ENCODE measurements around the gene UTS2B.

UTS2B gene

DNA sequence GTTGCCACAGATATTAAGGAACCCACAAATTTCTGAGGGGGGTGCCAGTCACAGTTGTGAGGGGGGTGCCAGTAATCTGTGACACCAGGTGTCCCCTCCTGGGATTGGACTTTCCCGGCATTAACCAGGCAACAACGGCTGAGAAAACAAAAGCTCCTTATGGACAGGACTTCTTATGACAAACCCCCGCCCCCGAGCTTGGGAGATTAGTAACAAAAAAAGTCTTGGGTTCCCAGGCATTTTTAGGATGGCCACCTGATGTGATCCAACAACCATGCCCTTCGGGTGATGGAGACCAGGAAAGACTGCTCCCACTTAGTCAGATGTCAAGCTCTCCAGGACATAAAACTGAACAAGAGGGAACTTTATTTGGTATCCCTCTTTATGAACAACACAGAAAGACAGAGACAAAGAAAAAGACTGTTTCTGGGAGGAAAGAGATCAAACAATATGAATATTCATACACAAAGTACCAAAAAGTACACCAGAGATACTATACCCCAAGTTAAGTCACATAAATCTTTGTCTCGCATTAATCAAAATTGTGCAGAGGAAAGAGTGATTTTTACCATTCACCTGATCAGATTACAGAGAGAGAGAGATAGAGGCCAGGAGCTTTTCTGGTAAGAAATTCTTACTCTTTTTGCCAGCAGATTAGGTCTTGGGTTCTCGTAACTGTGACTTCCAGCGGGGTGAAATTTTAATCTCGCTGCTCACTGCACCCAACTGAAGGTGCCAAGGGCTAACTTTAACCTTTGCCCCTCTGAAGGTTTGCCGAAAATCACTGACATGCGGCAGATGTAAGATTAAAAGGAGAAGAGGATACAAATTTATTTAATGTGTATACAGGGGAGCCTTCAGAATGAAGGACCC, 69.7 kb downstream of the UTS2B start:
- TF ChIP-seq, protein P1, sequence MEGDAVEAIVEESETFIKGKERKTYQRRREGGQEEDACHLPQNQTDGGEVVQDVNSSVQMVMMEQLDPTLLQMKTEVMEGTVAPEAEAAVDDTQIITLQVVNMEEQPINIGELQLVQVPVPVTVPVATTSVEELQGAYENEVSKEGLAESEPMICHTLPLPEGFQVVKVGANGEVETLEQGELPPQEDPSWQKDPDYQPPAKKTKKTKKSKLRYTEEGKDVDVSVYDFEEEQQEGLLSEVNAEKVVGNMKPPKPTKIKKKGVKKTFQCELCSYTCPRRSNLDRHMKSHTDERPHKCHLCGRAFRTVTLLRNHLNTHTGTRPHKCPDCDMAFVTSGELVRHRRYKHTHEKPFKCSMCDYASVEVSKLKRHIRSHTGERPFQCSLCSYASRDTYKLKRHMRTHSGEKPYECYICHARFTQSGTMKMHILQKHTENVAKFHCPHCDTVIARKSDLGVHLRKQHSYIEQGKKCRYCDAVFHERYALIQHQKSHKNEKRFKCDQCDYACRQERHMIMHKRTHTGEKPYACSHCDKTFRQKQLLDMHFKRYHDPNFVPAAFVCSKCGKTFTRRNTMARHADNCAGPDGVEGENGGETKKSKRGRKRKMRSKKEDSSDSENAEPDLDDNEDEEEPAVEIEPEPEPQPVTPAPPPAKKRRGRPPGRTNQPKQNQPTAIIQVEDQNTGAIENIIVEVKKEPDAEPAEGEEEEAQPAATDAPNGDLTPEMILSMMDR (IDR thresholded peaks at IDR 0.05; ENCODE audit: borderline replicate concordance, insufficient read depth, low read depth, low read length): no peak

DNA sequence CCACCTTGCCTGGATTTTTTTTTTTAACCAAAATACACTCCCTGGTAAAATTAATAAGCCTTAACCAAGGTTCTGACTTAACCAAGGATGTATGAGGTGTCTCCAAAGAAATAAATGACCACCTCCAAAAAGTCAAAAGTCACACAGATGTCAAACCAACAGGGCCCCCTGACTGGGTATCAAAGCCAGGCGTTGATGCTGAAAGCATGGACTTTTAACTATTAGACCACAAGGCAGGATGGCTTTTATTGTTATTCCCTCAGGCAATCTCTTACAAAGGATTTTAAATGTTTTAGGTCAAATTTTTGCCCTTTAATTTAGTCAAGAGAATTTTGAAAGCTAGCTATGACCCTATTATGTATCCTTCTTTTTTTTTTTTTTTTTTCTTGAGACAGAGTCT, 70.8 kb downstream of the UTS2B start:
- TF ChIP-seq, protein P1 (IDR thresholded peaks at IDR 0.05; ENCODE audit: borderline replicate concordance, insufficient read depth, low read depth, low read length): no peak
- H3K4me3 ChIP-seq (ENCODE audit: low read depth, low read length): no peak overlapping the region

More for the DNA sequence above, 69.7 kb downstream of the UTS2B start:
- H3K4me3 ChIP-seq (ENCODE audit: low read depth, low read length): no peak overlapping the region

DNA sequence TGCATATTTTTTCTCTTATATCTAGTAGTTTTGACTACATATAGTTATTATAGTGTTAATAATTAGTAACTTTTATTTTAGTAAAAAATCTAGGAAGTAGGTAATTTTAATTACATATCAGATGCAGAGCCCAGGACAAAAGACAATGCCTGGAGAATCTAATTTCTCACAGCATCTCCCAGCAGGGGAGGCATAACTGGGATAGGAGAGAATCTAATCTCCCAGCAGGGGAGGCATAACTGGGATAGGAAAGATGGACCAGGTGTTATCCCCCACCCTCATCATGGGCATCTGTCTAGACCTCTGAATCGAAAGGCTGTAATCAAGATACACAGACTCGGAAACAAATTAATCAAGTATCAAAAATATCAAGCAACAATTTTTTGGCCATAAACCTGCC, 73.0 kb downstream of the UTS2B start:
- TF ChIP-seq, protein P1 (IDR thresholded peaks at IDR 0.05; ENCODE audit: borderline replicate concordance, insufficient read depth, low read depth, low read length): no peak

DNA sequence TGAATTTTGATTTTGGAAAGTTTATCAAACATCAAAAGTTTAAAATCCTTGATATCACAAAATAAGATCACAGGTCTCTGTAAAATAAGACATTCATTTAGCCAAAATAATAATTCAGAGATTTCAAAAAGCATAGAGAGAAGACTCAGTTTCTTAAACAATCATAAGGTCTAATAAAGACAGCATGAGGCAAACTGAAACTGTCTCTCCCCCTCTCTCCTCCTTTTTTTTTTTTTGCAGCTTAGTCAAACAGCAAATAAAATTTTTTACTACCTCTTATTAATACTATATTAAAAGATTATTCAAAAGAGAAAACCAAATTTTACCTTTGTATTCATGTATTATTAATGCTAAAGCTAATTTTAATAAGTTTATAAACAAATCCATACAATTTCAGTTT, 73.9 kb downstream of the UTS2B start:
- no peak overlapping the region for H3K4me3 ChIP-seq (ENCODE audit: low read depth, low read length)
- TF ChIP-seq, protein P1 (IDR thresholded peaks at IDR 0.05; ENCODE audit: borderline replicate concordance, insufficient read depth, low read depth, low read length): no peak

More for the DNA sequence above, 73.0 kb downstream of the UTS2B start:
- no peak overlapping the region for H3K4me3 ChIP-seq (ENCODE audit: low read depth, low read length)

DNA sequence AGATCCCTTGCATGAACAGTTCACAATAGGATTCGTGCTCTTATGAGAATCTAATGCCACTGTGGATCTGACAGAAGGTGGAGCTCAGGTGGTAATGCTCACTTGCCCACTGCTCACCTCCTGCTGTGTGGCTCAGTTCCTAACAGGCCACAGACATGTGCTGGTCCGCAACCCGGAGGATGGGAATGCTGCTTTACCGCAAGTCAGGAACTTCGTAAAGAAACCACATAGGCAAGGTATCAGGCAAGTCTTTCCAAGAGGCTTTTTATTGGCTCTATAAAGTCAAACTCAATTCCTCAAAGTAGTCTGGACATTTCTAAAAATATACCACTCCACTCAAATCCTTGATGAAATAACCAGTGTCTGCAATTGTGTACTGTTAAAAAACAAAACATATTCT, 75.2 kb downstream of the UTS2B start:
- TF ChIP-seq, protein P1 (IDR thresholded peaks at IDR 0.05; ENCODE audit: borderline replicate concordance, insufficient read depth, low read depth, low read length): no peak
- no peak overlapping the region for H3K4me3 ChIP-seq (ENCODE audit: low read depth, low read length)

DNA sequence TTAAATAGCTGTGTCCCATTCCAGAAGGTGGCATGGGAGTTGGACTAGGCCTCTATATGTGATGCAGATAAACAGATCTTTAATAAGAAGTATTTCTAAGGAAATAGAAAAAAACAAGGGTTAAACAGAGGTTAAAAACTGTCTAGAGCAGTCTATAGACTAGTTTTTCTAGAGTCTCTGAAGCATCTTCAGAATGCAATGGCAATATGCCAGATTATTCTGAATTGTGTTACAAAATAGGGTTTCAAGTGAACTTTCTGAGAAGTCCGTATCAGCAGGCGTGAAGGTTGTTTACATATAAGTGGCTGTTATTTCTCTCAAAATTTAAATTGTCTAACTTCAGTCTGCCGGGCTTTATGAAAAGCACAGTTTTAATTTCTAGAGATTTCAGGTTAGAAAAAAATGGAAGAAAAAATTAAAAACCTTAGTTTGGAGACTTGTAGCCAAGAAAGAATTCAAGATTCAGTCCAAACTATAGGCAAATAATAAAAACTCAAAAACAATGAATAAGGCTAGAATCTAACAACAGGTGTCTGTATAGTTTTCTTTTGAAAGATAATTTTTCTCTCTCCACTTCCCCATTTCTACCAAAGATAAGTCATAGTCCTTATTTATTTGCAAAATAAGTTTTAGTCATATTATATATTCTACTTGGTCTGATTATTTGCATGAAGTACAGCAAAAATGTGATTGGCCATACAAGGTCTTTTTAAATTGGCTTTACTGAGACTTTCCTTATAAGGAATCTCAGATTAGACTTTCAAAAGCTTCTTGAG, 76.0 kb downstream of the UTS2B start:
- TF ChIP-seq, protein P1 (IDR thresholded peaks at IDR 0.05; ENCODE audit: borderline replicate concordance, insufficient read depth, low read depth, low read length): no peak
- H3K4me3 ChIP-seq (ENCODE audit: low read depth, low read length): no peak overlapping the region
